ENCODE measurements around the gene KCNG1. TPM values are rescaled to one million over a fixed set of nuclear protein-coding genes. Genes with fewer than 3 reads are reported as not detected.

KCNG1 gene
- total and polyA plus RNA-seq, 7 donors, result 0.03 to 0.12 (median 0.03) TPM; not detected in 4

- TF ChIP-seq CTCF (IDR thresholded peaks at IDR 0.05), result no peak
- peaks cover 0 to 34% (median 2%) of the 10 kb centered on the region in 3 donors for H3K27me3 ChIP-seq (ENCODE audit: insufficient read depth in 3 of 3, low read length in 2 of 3)
- DNase-seq (no peak), ATAC-seq (no peak)
- H3K4me3 ChIP-seq, result no peak overlapping the region
- intact Hi-C loops (cut with DNase I), result no loop called here
- H3K9me3 ChIP-seq, result no peaks in the 10 kb centered on the region
- WGBS, 3 donors, result 39 to 54% (median 45%) methylated on average over 14 of the region's 14 CpGs
- H3K4me1 ChIP-seq, result no peaks in the 10 kb centered on the region
- no peaks in the 10 kb centered on the region for H3K36me3 ChIP-seq (ENCODE audit: insufficient read depth in 1 of 2, low read depth in 1 of 2)
- no peak overlapping the region for H3K27ac ChIP-seq
These were observed 14.7 kb upstream of the KCNG1 start for GRCh38 chr20:51037532-51038115.

GRCh38 chr20:51036827-51037531 is 14.1 kb upstream of the KCNG1 start:
- TF ChIP-seq CTCF (IDR thresholded peaks at IDR 0.05), result no peak
- H3K4me3 ChIP-seq, result no peak overlapping the region
- no peaks in the 10 kb centered on the region for H3K4me1 ChIP-seq
- intact Hi-C loops (cut with DNase I), result no loop called here
- peaks cover 0 to 40% (median 4%) of the 10 kb centered on the region in 3 donors for H3K27me3 ChIP-seq (ENCODE audit: insufficient read depth in 3 of 3, low read length in 2 of 3)
- no peak for ATAC-seq
- H3K9me3 ChIP-seq, result no peaks in the 10 kb centered on the region
- no peak overlapping the region for H3K27ac ChIP-seq
- no peak for DNase-seq
- WGBS, 3 donors, result 65 to 75% (median 75%) methylated on average over 7 of the region's 7 CpGs
- H3K36me3 ChIP-seq (ENCODE audit: insufficient read depth in 1 of 2, low read depth in 1 of 2), result no peaks in the 10 kb centered on the region

DNA sequence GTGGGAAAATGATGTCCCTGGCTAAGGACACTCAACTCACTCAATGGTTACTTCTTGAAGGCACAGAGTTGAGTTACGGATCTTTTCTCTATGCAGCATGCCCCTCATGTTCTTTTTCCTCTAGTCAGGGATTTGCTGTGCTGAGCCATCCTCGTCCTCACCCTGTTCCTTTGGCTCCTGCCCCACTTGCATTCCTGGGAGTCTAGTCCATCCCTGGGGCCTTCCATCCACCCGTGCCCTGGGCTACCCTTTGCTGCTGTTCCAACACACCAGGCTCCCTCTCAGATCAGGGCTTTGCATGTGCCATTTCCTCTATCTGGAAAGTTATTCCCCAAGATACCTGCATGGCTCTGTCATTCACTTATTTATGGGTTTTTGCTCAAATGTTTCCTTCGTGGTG is 13.3 kb upstream of the KCNG1 start:
- Histone ChIP-seq H3K27ac (no peak overlapping the region), H3K27me3 (ENCODE audit: insufficient read depth in 3 of 3, low read length in 2 of 3) (peaks cover 0 to 34% (median 4%) of the 10 kb centered on the region in 3 donors), H3K36me3 (ENCODE audit: insufficient read depth in 1 of 2, low read depth in 1 of 2) (no peaks in the 10 kb centered on the region), H3K4me3 (no peak overlapping the region), H3K4me1 (no peaks in the 10 kb centered on the region), H3K9me3 (no peaks in the 10 kb centered on the region)
- intact Hi-C loops (cut with DNase I), result no loop called here
- no peak for TF ChIP-seq CTCF (IDR thresholded peaks at IDR 0.05)
- no peak for DNase-seq
- no peak for ATAC-seq
- 39 to 56% (median 40%) methylated on average over 4 of the region's 4 CpGs for WGBS, 3 donors

DNA sequence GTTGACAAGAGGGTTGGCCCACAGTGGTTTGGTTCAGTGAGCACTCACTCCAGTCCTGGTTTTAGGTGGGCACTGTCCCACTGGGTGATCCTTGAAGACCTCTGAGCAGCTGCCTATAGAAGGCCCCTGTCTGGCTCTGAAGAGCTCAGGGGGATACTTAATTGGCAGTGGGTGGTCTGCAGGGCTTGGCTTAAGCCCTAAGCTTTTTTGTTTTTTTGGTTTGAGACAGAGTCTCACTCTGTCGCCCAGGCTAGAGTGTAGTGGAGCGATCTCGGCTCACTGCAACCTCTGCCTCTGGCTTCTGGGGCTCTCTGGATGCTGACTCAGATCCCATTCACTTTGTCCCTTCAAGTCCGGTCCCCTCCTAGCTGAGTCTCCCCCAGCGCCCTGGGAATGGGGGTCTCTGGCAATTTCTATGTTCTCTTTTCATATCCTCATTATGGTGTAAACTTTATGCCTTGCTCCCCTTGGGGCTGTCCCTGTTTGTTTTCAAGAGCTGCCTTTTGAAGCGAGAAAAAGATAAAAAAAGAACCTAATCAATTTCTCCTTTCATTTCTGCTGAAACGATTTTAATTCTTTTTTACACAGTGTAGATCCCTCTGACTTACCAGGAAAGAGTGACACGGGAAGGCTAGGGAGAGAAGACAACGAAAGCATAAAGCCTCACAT is 12.2 kb upstream of the KCNG1 start:
- 77 to 84% (median 77%) methylated on average over 9 of the region's 9 CpGs for WGBS, 3 donors
- DNase-seq (no peak), ATAC-seq (no peak)
- no peak for TF ChIP-seq CTCF (IDR thresholded peaks at IDR 0.05)
- H3K9me3 ChIP-seq, result no peaks in the 10 kb centered on the region
- H3K4me3 ChIP-seq, result no peak overlapping the region
- H3K36me3 ChIP-seq (ENCODE audit: insufficient read depth in 1 of 2, low read depth in 1 of 2), result no peaks in the 10 kb centered on the region
- H3K27ac ChIP-seq, result no peak overlapping the region
- H3K27me3 ChIP-seq (ENCODE audit: insufficient read depth in 3 of 3, low read length in 2 of 3), result peaks cover 0 to 39% (median 3%) of the 10 kb centered on the region in 3 donors
- H3K4me1 ChIP-seq, result no peaks in the 10 kb centered on the region
- intact Hi-C loops (cut with DNase I), result no loop called here
